ENCODE data around the gene PPT2.
"Not testable (repeated sequence)": the region's sequence is repeated elsewhere in the genome, so short reads cannot be mapped to it uniquely, and the experiment has no call there.

The PPT2 gene

DNA sequence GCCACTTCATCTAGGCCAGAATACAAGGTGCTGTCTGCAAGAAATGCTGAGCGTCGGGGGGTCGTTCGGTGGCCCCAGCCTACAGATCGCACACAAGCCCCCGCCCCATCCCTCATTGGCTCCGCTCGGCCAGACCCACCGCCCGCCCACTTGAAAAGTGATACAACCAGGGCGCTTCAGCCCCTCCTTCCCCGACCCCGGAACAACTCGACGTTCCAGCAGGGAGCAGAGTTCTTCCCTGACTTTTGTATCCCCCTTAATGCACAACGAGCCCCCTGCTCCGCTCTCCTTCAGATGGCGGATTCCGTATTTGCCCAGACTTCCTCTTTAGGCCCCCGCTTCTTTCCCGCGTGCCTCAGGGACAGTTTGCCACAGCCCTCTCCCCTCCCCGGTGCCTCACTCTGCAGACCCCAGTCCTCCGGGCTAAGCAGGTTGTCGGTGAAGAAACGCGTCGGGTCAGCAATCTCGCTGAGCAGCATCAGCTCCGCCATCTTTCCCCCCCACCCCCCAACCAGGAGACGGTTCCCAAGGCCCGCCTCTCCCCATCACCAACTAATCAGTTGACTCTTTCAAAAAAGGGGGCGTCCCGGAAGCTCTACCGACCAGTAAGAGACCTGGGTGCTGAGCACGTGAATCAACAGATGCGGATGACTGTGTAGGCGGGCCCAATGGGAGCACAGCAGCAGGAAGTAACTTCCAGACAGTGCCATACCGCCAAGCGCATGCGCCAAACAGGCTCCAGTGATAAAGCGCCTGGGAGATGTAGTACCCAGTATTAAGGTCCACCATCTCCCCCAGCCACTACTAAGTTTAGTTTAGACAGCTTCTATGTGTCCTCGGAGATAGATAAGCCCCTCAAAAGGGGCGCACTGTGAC is 26.0 kb upstream of the PPT2 start, which contains the start of gene ATF6B:
Gene ATF6B (minus strand): TSS at position 530 of the 876 bp plus-strand sequence. CDS start 39 bp downstream, at position 491.
- DNase-seq, result peak; percentile 99

DNA sequence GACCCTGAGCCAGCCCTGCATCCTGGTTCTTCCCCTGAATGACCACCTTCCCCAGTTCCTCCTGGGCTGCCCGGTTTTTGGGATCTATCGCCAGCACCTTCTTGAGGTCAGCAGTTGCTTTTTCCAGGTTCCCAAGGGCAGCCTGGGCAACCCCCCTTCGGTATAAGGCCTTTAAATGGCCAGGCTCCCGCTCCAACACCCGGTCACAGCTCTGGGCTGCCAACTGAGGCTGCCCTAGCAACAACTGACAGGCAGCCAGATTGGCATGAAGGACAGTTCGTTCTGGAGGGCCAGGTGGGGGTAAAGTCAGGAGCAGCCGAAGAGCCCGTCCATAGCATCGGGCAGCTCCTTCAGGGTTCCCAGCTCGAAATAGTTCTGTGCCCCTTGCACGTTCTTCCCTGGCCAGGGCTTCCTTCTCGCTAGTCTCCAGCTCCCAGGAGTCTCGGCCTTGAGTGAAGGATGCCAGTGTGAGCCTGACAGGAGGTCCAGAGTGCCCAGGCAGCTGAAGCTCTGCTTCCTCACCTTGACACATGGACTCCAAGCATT is 25.1 kb upstream of the PPT2 start:
- no peak for DNase-seq

DNA sequence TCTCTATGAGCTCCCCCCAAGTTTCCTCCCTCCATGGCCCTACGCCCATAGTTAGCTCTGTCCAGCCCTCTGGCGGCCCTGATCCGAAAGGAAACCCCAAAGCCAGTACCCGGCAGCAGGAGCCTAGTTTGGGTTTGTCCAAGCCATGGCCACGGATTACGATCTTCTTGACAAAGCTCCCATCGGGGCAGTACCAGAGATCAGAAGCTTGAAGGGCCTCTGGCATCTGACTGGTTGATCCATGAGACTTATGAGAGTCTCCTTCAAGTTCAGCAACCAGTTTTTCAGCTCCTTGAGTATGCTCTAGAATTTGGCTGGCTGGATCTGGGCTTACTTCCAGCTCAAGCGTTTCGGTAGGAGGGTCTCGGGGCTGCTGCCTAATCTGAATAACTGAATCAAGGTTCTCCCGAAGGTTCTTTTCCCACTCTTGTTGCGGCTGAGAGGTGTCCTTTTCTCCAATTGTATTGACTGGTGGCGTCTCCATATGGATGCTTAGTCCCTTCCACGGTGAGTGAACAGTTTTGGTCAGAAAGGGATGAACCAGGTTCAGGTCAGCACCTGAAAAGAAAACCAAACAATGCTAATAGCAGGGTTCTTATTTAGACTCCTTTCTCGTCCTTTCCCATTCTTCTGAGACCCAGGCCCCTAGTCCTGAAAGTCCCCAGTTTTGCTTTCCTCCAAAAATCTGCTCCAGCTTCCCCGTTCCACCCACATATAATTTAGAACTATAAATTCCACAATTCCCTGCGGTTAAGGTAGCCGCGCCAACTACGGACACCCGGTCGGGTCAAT is 24.4 kb upstream of the PPT2 start:
- no peak for DNase-seq

DNA sequence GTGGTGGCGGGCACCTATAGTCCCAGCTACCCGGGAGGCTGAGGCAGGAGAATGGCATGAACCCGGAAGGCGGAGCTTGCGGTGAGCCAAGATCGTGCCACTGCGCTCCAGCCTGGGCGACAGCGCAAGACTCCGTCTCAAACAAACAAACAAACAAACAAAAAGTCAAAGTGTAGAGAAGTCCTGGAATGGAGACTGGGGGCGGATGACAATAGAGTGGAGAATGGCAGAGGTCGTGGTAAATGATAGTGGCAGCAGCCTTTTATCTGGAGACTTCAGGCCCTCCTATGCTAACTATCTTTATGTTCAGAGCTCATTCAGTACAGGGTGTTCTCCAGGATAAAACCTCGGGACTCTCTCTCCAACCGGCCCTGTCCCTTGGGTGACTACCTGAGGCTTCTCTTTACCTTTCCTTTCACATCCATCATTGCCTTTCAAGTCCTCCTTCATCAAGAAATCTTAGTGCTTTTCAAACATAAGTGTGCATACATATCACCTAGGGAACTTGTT is 22.4 kb upstream of the PPT2 start:
- DNase-seq, result no peak

DNA sequence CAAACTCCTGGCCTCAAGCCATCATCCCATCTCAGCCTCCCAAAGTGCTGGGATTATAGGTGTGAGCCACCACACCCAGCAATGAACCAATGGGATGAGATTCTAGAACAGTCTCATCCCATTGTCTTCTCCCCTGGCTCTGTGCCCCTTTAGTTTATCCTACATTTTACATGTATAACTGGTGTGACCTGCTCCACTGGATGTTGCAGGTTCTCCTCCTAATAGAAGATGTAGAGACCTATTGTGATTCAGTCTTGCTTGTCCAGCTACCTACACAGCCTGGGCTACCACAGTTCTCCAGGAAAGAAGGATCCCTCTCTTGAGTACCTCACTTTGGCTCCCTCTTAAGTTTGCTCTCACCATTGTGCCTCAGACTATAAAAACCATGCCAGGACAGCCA is 21.8 kb upstream of the PPT2 start:
- DNase-seq, result no peak

DNA sequence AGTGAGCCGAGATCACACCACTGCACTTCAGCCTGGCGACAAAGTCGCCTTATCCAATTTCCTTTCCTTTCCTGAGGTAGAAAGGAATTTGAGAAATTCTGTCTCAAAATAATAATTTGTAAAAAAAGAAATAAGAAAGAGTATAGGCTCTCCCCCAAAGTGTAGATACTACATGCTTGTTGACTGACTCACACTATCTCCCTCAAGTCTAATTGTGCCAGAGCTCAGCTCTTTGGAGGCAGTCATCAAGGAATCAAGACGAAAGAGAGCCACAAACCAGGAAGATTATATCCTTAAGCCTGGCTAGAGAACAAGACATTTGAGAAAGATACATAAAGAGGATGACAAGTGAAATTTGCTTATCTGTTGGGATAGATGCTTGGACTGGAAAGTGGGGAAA is 20.2 kb upstream of the PPT2 start:
- no peak for DNase-seq

DNA sequence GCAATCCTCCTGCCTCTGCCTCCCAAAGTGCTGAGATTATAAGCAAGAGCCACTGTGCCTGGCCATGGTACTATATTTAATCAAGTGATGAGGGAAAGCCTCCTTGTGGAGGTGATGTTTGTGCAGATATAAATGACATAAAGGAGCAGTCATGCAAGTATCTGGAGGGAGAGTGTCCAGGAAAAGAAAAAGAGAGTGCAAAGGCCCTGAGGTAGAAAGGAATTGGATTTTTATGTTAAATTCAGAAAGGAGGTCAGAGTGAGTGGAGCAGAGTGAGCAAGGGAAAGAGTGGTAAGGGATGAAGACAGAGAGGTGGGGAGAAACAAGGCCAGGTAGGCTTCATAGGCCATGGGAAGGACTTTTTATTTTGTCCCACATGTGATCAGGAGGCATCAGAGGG is 16.5 kb upstream of the PPT2 start:
- DNase-seq, result no peak

DNA sequence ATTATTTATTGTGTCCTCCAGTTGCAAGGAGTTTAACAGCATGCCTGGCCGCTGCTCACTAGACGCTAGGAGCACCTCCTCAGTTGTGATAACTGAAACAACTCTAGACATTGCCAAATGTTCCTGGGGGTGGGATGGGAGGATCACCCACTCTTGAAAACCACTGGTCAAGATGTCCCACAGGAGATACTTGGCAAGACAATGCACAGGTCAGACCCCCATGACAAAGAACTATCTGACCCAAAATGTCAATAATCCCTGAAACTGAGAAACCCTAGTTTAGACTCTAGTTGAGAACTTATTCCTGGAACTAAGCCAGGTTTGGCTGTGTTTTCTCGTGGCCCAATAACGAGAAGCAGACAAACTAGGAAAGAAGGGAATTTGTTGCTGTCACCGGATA is 14.4 kb upstream of the PPT2 start:
- DNase-seq, result no peak

DNA sequence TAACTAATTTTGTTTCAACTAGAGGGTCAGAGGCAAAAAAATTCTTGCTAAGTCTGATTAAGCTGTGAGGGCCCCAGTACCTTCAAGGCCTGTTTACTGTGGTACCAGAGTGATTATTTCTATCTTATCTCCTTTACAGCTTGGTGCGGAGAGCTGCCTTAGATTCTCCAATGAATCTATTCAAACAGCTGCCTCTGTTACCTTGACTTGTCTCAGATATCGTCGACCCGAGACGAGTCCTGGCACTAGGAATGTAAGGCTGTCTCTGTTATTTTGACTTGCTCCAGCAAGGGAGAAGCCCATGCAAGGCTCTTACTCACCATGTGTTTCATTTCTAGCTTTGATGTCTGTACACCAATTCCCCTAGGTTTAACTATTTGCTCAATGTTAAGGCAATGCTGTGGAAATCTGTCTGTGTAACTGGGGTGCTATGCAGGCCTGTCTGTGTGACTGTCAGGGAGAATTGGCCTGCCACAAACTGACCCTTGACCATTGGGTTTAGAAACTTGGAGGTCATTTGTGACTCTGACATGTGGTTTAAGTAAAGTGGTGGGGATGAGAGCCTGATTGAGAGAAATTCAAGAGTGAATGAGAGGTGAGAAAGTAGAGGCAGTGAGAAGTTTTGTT is 13.4 kb upstream of the PPT2 start:
- DNase-seq, result no peak

DNA sequence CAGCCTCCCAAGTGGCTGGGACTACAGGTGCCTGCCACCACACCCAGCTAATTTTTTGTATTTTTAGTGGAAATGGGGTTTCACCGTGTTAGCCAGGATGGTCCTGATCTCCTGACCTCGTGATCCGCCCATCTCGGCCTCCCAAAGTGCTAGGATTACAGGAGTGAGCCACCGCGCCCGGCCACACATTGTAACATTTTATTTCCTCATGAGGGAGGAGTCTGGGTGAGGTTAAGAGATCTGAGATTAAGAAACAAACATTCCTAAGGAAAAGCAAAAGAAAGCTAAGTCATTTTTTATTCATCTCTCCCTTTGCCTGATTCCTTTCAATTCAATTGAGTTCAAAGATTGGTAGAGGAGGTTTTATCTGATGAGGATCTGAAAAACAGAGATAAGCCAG is 9.7 kb upstream of the PPT2 start:
- DNase-seq, result not testable (repeated sequence)

DNA sequence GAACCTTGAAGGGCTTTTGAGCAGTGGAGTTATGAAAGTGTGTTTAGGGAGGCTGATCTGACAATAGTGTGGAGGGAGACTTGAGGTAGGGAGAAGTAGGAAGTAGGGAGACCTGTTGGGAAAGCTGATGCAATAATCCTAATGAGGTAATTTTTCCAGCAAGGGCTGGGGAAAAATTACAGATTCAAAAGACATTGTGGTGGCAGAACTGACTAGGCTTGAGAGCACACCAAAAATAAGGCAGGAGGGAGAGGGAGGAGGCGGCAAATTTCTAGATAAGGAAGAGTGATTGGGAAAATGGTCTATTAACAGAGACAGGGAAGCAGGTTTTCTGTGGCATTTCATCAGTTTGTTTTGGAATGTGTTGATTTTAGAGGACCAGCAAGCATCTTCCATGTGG is 7.7 kb upstream of the PPT2 start:
- DNase-seq, result no peak

DNA sequence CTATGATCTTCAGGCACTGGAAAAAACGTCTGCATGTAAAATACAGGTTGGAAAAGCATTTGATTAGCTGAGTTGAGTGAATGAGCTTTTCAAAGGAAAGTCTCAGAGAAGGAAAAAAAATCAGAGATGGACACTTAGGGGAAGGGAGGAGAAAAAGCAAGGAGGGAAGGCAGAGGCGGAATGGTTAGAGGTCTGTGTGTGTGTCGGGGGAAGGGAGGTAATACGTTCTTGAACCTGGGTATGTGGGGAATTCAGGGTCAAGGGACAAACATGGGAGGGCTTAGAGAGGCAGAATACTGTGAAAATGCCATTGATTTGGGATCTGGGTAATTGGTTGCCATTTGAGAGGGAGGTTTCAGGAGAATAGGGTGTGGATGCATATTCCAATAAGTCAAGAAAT is 7.3 kb upstream of the PPT2 start:
- DNase-seq, result no peak

DNA sequence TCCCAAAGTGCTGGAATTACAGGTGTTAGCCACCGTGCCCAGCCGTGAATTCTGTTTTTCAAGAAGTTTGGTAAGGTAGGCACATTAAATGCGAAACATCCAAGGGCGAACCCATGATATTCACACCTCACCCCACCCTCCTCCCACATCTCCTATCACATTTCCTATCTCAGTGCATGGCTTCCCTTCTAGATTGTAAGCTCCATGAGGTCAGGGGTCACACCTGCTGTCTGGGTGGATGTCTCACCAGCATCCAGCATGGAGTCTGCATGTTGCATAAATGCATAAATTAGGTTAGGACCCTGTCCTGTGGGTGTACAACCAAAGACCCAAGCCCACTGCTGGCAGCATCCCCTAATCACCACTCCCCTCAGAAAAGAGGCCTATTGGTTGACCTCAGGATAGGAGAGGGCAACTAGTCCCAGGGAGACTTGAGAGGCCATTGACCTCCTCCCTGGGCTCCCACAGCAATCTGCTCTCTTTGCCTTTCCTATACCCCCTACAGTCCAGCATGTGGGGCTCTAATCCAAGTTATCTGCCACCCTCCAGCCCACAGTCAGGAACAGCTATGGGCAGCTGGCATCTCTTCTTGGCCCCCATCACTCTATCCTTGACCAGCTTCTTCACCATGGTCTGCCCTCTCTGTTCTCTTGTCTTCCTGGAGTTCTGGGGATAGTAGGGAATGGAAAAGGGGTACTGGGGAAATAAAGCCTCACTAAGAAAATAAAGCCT is 6.4 kb upstream of the PPT2 start:
- DNase-seq, result no peak

DNA sequence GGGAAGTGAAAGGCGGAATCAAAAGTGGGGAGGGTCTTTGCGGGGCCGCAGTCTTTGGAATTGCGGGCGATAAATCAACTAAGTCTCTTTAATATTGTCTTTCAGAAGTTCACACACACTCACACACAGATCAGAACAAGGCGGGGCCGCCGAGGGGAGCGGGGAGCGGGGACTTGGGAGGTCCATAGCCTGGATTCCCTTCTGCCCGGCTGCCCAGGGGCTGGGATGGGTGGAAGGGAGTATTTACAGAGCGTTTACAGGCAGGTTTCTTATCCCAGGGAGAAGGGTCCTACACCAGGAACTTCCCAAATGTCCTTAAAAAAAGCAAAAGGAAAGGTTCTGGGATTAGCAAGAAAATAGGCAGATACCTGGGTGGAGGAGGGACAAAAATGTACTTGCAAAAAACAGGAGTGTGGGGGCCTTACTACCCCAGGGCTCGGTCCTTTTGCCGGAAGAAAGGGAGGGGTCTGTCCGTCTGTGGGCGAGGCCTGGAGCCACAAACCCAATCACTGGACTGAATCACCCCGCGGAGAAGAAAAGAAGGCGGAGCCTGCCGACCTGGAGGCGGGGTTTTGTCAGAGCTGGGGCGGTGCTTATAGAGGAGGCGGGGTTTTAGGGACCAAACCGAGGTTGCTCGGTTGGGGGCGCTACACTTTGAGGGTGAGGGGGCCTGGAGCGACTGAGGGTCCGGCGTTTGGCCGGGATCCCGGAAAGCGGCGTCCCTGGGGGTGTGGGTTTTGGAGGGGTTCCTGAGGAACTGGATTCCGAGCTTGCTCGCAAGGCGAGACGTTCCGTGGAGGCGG is 5.5 kb upstream of the PPT2 start:
- DNase-seq, result no peak

DNA sequence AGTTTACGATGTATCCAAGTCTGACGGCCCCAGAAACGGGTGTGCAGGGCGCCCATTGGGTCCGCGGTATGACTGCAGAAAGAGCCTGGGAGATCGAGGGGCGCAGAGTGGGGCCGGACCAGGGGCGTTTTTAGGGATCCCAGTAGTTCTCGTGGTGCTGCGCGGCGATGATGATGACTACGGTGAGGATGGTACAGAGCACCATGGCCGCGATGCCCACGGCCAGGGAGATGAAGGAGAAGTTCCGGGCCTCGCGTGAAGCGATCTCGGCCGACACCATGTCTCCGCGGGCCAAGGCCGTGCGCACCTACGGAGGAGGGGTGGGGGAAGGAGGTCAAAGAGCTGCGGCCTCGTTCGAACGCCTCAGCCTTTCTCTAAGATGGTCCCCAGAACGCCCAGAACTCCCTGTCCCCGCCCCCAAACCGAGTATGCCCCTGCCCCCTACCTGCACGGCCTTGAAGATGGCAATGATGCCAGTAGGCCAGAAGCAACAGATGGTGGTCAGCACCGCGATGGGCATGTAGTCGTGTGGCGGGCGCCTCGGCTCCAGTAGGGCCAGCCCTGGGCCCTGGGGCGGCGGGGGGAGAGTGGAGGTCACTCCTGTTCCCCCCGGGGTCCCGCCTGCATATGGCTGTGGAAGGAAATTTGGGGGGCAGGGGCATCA is 4.7 kb upstream of the PPT2 start:
- DNase-seq, result no peak

DNA sequence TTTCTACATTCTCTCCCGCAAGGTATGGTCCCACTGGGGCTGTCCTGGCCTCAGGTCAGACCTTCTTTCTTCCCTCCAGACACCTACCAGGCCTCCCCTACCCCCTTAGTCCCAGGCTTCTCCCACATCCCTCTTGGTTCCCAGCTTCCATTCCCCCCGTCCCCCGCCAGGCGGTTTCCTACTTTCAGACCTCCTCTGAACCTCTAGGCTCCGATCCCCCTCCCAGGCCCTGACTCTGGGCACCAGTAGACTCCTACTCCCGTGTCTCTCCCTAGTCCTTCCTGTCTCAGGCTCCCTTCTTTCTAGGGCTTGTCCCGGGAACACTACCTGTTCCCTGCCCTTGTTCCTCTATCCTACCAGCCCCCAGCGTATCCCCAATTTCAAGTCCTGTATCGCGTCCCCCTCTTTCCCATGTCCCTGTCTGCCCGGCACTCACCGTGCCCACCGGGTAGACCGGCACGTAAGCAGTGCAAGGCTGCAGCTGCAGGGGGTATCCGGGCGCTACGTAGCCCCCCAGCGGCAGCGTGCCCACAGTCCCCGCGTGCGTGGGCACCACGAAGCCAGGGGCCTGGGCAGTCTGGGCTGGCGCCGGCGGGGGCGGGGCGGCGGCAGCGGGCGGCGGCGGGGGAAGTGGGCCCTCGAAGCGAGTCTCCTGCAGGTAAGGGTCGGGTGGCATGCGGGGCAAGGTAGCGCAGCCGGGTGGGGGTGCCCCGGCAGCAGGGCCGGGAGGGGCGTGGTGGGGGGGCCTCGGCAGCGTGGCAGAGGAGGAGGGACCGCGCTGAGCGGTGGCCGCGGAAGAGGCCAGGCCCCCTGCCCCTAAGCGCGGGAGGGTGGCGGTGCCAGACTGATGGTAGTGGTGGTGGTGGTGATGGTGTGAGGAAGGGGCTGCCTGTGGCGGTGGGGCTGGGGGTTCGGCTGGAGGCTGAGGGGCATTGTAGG is 3.7 kb upstream of the PPT2 start:
- DNase-seq, result no peak

DNA sequence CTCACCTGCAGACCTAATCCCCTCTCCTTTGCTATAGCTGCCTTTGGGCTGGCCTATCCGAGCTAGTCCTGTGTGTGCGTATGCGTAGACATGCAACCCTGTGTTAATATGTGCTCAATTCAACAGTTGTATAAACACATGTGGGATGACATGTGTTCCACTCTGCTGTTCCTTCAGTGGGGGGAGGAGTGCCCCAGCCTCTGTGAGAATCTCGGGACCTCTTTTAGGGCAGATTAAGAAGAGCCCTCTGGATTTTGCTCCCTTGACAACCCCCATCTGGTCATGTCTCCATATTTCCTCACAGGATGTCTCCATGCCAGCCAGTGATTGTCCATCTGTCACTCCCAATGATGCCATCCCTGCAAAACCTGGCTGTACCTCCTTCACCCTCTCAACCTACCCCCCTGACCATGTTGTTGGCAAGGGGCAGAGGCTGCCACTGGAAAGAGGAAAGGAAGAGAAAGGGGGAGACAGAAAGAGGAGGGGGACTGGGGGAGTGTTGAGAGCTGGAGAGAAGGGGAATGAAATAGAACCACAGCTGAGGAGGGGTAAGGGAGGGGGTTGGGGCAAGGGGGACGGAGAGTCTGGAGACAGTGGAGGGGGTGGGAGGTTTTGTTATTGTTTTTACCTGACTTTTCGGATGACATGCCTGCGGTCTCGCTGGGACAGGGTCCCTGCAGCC is 2.6 kb upstream of the PPT2 start:
- DNase-seq, result no peak

DNA sequence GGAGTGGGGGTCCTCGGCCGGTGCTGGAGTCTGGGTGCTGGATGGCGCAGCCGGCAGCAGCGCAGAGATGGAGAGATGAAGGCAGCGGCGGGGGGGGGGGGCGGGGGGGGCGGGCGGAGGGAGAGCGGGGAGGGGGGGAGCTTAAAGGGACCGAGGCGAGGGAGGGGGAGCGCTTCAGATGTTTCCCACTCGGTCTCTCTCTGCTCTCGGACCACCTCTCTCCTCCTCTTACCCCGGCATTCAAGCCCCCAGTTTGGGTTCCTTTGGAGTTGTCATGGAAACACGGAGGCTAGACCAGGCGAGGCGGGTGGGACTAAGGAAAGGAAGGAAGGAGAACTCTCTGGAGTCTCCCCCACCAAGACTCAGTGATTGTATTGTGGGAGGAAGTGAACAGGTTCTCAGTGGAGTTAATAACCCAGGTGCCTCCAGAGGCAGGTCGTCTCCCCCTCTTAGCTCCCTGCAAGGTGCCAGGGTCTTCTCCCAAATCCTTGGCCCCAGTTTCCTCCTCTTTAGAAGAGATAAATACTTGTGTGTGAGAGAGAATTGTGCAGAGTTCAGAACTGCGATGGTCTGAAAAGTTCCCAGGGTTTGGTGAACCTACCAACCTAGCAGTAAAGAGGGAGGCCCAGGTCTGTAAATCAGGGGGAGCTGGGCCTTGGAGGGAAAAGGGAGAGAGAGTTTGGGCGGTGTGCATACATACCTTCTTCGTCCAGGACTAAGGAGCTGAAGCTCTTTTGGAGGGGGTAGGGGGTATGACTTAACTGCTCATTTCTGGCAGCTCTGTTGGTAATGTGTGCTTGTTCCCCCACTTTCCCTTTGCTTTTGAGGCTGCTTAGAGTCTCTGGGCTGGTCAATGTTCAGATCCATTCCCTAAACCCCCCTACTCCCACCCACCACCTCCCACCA is 1.8 kb upstream of the PPT2 start, which contains the start of gene PRRT1:
Gene PRRT1 (minus strand): TSS at position 77 of the 906 bp plus-strand sequence. CDS start 112 bp downstream, outside the sequence.
- no peak for DNase-seq
